GM18502 (cell line): ENCODE results near the gene FN3KRP.

Source experiments
- ATAC-seq: cut with Tn5 transposase; IDR thresholded peaks from one replicate; pipeline ENCODE4 v1.9.1; 2021; ENCODE audit warnings: mild to moderate bottlenecking; ENCODE audit not compliant: unreplicated experiment, poor library complexity

Gene FN3KRP

DNA sequence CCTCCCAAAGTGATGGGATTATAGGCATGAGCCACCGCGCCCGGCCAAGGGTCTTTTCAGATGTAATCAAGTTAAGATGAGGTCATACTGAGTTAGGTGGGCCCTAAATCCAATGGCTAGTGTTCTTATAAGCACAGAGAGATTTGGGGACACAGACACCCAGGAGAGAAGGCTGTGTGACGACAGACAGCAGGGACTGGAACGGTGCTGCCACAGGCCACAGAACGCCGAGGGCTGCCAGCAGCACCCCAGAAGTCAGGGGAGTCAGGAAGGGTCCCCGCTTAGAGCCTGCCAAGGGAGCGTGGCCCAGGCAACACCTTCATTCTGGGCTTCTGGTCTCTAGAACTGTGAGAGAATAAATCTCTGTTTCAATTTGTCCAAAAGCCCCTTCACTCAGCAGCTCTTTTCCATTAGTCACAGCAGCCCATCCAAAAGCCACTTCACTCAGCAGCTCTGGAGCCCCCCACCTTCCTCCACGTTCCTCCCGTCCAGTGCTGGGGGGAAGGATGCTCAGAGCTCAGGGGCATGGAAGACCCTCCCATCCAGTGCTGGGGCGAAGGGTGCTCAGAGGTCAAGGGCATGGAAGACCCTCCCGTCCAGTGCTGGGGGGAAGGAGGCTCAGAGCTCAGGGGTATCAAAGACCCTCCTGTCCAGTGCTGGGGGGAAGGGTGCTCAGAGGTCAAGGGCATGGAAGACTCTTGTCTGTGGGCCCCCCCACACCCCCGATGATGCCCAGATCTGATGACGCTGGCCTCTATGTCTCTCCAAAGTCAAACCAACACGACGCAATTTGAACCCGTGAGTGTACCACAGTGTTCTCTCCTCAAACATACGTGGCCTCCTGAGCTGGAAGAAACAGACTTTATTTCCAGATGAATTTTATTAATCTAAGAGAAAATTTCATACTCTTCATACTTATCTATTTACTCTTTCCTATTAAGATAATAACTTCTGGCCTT is 29.9 kb upstream of the FN3KRP start:
- ATAC-seq = no peak

DNA sequence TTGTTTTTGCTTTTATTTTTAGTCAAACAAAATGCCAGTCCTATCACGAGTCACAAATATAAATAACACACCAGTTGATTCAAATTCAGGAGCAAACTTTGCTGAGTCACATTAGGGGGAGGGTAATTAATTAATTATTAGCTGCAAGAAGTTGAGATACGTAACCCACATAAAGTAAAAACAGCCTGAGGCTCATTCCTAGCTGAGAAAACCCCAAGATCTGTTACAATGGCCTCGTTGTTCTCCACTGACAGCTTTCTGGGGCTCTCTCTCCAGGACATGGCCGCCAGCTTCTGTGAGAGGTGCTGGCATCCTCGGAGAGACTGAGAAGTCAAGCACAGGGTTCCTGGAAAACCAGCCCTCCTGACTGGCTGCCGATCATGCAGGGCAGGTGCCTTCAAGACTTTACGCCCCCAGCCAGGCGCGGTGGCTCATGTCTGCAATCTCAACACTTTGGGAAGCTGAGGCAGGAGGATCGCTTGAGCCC is 29.1 kb upstream of the FN3KRP start:
- no peak for ATAC-seq

DNA sequence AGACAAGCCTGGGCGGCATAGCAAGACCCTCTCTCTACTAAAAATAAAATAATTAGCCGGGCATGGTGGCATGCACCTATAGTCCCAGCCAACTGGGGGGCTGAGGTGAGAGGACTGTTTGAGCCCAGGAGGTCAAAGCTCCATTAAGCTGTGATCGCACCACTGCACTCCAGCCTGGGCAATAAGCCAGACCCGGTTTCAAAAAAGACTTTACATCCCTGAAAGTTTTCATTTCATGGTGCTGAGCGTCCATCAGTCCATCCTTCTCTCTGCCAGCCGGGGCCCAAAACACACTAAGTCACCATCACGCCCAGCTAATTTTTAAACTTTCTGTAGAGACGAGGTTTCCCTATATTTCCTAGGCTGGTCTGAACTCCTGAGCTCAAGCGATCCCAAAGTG is 28.6 kb upstream of the FN3KRP start:
- ATAC-seq = no peak

- no peak for ATAC-seq
Observed at GRCh38 chr17:82689077-82689476, 27.4 kb upstream of the FN3KRP start.

DNA sequence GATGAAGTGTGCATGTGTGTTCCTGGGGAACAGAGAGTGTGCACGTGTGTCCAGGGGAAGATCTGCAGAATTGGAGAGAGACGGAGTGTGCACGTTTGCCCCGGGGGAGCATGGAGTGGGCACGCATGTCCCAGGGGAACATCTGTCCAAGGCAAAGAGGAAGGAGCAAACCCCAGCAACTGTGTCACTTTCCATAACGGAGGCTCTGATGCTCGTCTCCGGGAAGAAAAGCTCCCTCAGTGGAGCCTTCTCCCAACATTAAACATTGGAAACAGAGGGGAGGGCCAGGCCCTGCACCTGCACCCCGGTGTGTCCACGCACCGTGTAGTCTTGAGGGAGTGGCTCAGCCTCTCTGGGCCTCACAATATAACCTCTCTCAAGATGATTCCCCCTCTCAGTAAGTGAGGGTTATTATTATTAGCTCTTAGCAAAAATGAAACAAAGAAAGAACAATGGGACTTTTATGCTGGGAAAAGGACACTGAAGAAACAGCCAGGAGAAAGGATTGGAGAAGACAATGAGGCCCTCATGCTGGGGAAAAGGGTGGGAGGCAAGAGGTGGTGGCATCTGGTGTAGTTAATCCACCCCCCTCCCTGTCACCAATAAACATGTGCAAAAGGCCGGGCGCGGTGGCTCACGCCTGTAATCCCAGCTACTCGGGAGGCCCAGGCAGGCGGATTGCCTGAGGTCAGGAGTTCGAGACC is 25.6 kb upstream of the FN3KRP start:
- ATAC-seq = no peak

- no peak for ATAC-seq
Observed at GRCh38 chr17:82691714-82692113, 24.8 kb upstream of the FN3KRP start.

GRCh38 chr17:82692268-82692667 is 24.2 kb upstream of the FN3KRP start:
- ATAC-seq = no peak

DNA sequence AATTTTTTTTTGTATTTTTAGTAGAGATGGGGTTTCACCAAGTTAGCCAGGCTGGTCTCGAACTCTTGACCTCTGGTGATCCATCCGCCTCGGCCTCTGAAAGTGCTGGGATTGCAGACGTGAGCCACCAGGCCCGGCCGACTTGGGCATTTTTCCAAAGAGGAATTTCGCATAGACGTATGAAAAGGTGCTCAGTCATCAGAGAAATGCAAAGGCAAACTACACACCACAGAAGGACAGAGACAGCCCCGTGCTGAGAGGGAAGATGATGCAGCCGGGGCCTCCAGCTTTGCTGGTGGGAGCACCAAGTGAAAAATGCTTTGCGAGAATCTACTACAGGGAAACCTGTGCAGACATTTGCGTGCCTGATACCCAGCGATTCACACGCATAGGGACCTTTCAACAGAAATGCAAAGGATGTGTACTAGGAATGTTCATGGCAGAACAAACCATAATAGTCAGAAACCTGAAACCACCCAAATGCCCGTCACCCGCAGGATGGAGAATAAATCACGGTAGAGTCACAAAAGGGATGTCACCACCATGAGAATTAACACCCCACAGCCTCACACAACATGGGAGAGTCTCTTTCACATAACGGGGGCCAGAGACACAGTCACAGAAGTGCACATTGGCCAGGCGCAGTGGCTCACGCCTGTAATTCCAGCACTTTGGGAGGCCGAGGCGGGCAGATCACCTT is 23.2 kb upstream of the FN3KRP start:
- ATAC-seq = no peak

DNA sequence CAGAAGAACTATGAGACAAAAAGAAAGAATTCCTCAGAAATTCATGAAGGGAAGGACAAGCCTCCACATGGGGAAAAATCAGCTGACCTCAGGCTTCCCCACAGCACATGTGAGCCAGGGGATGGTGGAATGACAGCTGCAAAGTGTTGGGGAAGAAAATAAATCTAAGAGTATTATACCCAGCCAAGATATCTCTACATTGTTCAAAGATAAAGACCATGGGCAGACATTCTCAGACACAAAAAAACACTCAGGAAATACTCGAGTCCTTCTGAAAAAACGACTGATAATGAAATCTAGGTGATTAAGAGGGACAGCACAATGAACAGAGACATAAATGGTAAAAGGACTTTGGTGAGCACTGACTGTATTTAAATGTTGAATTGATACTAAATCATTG is 21.9 kb upstream of the FN3KRP start:
- no peak for ATAC-seq

GRCh38 chr17:82696259-82696658 is 20.2 kb upstream of the FN3KRP start:
- ATAC-seq = no peak

- no peak for ATAC-seq
Observed at GRCh38 chr17:82696916-82697807, 19.3 kb upstream of the FN3KRP start.

DNA sequence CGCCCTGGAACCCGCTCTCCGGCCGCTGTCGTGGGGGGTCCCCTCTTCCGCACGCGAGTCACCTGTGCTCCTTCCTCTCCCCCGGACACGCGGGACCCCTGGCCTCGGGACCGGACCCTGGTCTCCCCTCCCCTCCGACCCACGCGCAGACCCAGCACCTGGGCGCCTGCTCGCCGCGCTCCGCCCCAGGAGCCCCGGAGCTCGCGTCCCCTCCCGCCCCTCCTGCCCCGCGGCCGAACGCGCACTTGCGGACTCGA is 18.8 kb upstream of the FN3KRP start:
- no peak for ATAC-seq

- peak; percentile 97 for ATAC-seq
Observed at GRCh38 chr17:82698065-82698973, 18.2 kb upstream of the FN3KRP start, which contains the start of gene RAB40B. RAB40B (minus strand) TSS chr17:82698698; CDS start chr17:82698596, 102 bp downstream.

- ATAC-seq = no peak
Observed at GRCh38 chr17:82698974-82699442, 17.5 kb upstream of the FN3KRP start.

- no peak for ATAC-seq
Observed at GRCh38 chr17:82699551-82699950, 17.0 kb upstream of the FN3KRP start.

DNA sequence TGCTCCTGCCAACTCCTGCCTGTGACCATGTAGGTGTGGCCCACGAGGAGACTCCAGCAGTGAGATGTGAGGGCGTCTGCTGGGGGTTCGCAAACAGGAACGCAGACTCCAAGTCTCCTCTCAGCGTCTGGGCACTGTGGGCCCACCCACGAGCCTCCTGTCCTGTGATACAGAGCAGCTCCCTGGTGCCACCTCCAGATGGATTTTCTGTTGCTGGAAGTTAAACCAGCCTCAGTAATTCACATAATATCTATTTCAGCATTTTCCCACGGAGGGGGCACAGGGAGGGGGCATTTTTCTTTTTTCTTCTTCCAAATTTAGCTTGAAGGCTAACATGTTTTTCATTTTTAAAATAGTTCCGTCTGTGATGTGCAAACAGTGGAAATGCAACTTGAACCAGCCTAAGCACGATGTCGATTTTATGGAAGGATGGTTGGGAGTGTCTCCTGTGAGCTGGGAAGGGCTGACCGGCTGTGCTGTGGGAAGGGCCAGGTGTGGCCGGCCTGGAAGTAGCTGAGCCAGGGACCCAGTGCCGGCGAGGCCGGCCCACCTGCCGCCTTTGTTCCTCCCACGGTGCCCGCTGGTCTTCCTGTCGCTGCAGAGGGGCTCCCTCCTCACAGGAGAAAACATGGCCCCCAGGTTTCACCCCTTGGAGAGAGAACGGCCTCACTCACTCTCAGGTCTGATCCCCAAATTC is 14.1 kb upstream of the FN3KRP start:
- ATAC-seq = no peak

DNA sequence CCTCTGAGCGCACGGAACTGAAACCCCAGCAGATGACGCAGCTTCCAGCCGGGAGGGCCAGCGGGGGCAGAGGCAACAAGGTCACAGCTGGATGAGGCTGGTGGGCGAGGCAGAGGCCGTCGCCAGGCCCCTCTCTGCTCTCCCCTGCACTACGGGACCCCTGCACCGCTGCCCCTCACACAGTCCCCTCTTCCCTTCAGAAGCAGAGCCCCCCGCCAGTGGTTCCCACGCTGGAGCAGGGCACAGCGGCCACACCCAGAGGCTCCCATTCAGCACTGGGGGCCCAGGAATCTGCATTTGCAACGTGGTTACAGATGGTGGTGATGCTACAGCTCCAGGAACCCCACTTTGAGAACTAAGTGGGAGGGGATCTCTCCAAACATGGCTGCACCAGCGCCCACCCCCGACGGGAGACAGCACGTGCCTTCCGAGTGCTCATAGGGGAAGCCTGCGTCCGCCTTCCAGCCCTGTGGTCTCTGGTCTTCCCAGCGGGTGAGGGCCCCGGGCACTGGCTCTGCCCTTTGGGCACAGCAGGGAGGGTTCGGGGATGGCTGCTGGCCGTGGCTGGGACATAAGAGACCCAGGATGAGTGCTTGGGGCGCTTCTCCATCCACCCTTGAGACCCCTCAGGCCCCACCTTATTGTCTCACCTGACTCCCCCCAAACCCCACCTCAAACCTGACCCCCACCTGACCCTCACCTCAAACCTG is 13.3 kb upstream of the FN3KRP start:
- no peak for ATAC-seq
